GM10266 (cell line): ENCODE measurements around the gene COL13A1.

Experiments used
- DNase-seq: peaks from one replicate; pipeline ENCODE4 v3.0.0; 2012; ENCODE audit errors: extremely low spot score
- TF ChIP-seq, protein P1 (sequence below): IDR thresholded peaks from 2 replicates; pipeline ENCODE4 v1.5.1; 2012; ENCODE audit warnings: mild to moderate bottlenecking, low read depth; ENCODE audit not compliant: control insufficient read depth, insufficient read depth; ENCODE audit errors: missing control alignments

The COL13A1 gene

DNA sequence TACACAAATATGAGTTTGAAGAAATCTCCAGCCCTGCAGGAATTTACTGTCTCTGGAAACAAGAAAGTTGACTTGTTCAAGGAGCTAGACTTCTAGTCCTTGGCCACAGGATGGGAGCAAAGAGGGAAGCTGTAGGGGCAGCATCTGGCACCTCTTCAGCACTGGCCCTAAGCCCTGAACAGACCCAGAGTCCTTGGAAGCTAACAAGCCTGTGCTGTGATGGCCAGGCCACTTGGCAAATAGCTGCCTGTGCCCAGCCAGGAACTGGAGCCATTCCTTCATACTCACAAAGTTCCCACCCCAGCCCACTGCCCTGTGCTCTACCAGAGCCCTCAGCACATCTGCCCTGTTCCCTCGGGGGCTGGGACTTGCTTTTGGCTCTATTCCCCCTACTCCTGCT, 9.4 kb upstream of the COL13A1 start:
- DNase-seq: no peak
- TF ChIP-seq, protein P1, sequence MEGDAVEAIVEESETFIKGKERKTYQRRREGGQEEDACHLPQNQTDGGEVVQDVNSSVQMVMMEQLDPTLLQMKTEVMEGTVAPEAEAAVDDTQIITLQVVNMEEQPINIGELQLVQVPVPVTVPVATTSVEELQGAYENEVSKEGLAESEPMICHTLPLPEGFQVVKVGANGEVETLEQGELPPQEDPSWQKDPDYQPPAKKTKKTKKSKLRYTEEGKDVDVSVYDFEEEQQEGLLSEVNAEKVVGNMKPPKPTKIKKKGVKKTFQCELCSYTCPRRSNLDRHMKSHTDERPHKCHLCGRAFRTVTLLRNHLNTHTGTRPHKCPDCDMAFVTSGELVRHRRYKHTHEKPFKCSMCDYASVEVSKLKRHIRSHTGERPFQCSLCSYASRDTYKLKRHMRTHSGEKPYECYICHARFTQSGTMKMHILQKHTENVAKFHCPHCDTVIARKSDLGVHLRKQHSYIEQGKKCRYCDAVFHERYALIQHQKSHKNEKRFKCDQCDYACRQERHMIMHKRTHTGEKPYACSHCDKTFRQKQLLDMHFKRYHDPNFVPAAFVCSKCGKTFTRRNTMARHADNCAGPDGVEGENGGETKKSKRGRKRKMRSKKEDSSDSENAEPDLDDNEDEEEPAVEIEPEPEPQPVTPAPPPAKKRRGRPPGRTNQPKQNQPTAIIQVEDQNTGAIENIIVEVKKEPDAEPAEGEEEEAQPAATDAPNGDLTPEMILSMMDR: no peak

DNA sequence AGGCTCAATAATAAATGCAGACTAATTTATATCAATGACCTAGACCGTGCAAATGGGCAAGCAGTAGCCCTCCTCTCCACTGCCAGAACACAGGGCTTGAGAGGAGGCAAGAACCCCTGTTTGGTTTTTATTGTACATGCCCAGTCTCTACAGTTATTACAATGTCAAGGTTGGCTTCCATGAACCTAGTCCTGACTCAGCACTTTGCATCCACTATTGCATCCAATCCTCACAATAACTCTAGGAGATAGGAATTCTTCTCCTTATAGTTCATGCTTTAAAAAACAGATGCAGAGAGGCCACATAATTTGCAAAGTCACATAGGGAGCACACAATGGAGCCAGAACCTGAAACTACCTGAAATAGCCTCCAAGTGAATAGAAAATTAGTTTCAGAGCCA, 7.0 kb upstream of the COL13A1 start:
- TF ChIP-seq, protein P1: no peak
- DNase-seq: no peak

DNA sequence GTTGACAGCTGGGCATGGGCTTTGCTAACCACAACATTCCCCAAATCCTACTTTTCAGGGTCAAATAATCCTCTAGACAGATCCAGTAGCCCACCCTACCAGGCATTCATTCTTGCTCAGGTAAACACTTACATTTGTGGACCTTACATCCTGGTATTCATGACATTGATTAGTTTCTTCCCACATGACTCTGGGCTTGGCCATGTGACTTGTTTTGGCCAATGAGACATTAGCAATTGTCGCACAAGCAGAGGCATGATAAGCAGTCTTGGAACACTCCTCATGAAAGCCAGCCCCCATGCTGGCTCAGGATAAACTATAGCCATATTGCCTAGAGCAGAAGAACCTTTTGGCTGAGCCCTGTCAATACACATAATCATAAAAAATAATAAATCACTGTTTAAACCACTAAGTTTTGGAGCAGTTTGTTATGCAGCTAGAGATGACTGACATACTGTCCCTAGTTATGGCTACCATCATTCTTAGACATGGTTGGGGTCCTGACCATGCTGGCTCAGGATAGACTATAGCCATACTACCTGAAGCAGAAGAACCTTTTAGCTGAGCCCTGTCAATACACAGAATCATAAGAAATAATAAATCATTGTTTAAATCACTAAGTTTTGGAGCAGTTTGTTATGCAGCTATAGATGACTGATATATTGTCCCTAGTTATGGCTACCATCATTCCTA, 6.3 kb upstream of the COL13A1 start:
- TF ChIP-seq, protein P1: no peak

DNA sequence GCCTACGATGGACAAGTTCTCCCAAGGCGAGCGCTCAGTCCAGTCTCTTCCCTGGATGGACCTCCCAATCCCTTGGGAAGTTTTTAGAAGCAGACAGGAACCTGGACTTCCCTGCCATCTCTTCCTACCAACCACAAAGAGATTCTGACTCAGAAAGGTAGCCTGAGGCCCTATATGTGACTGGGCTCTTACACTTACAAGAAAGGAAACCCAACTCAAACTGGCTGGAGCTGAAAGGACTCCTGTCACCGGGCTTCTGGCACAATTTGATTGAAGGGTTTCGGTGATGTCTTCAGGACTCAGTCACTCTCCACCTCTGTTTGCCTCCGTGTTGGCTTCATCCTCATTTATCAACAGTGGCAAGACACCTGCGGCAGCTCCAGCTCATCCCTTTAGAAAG, 3.7 kb upstream of the COL13A1 start:
- no peak for DNase-seq

More for the DNA sequence above, 6.3 kb upstream of the COL13A1 start:
- DNase-seq: no peak

DNA sequence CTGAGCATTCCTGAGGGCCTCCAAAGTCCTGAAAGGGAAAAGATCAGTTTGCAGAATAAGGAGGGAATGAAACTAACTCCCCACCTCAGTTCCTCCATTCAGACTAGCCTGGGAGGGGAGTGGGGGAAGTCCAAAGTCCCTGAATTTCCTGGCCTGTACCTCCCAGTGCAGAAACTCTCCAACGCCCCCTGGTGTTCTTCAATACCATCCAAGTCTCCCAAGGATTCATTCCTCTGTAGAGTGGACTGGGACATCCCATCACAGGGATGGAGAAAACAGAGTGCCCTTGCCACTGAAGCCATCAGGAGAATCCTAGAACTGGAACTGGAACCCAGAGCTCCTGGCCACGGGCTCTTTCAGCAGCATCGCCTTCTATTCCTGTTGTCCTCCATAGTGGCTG, 1.6 kb upstream of the COL13A1 start:
- DNase-seq: peak; percentile 53
- TF ChIP-seq, protein P1: peak; percentile 44

More for the DNA sequence above, 3.7 kb upstream of the COL13A1 start:
- TF ChIP-seq, protein P1: no peak

DNA sequence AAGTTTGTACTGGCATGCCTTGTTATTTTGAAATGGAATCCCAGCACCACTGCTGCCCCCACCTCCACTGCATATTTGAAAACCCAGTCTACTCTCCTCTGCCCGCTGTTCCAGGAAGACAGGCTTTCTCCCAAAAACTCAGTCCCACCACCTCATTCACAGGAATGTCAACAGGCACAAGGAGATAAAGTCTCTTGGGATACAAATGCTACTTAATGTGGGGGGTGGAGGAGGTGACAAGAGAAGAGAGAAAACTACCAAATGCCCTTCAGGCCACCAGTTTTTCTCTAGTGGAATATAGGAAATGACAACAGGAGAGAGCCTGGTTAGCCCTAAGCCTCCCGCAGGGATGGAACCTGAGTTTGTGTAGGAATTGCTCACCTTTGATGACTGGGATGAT, 1.0 kb upstream of the COL13A1 start:
- TF ChIP-seq, protein P1: no peak
- DNase-seq: no peak

DNA sequence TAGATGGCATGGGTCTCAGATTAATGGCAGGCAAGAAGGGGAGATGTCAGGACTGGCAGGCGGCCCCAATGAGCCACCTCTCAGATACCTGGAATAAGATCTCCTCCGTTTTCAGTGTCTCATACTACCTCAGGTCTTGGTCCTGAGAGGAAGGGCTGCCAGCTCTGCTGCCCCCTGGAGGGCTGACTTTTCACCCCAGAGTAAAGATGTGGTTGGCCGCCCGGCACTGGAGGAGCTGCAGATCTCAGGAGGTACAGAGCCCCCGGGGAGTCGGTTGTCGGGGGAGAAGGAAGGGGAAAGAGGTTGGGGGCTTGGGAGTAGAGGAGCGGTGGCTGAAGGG, 642 bp upstream of the COL13A1 start:
- peak; percentile 71 for DNase-seq
- TF ChIP-seq, protein P1: peak; percentile 42
